ENCODE measurements around the gene SQSTM1.

The SQSTM1 gene

DNA sequence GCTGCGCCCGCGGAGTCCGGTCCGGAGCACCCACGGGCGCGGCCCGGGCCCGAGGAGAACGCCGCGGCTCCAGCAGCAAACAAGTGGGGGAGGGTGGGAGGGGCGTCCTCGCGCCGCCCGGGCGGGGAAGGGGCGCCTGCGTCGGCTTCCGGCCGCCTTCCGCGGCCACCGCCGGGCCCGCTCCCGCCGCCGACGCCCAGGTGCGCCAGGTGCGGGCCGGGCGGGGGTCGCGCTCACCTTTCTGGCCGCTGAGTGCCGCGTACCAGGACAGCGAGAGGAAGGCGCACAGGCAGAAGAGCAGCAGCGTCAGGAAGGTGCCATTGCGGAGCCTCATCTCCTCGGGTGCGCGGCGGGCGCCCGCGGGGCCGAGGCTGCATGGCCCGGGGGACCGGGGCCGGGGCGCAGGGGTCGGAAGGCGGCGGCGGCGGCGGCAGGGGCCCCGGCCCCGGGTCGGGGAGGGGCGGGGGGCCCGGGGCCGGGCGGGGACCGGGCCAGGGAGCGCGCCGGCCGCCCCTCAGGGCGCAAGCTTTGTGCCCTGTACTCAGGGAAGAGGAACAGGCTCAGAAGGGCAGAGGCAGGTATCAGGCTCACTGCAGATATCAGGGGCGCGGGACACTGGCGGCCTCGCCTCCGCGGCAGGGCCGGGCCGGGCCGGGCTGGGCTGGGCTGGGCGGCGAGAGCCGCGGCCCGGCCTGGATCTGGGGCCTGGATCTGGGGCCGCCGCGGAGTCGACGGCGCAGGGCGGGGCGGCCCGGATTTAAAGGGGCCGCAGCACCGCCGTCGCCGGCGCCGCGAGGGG is 14.3 kb upstream of the SQSTM1 start, which contains the start of gene MGAT4B:
Gene MGAT4B, minus strand, starts transcription at position 617 of the 799 bp plus-strand sequence. Its CDS starts 283 bp downstream, at position 334.
- peak; percentile 85 for DNase-seq (ENCODE audit: low spot score)

DNA sequence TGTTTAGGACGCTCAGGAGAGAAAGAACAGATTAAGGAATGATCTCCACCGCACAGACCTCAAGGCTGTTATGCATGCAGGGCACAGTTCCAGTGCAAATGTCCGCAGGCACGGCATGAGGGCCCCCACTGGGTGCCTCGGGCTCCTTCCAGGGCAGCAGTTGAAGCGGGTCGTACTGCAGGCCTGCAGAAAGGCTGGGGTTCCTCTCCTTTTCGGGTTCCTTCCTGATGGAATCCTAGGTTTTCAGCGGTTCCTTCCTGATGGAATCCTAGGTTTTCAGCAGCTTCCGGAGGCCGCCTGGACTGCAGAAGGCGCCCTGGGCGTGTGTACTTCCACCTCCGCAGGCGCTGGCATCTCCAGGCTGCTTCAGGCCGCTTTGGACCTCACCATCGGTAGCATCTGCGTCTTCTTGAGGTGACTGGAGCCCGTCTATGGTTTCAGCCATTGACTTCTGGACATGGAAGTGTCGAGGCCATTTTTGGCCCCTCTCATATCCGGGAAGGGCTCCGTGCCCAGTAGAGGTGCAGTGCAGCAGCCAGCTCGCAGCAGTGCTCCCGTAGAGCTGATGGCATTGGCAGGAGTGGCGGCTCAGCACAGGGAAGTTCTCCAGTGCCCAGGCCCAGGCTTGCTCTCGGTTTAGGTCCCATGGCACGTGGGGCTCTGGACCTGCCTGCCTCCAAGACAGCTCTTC is 8.4 kb upstream of the SQSTM1 start:
- DNase-seq (ENCODE audit: low spot score) = no peak

DNA sequence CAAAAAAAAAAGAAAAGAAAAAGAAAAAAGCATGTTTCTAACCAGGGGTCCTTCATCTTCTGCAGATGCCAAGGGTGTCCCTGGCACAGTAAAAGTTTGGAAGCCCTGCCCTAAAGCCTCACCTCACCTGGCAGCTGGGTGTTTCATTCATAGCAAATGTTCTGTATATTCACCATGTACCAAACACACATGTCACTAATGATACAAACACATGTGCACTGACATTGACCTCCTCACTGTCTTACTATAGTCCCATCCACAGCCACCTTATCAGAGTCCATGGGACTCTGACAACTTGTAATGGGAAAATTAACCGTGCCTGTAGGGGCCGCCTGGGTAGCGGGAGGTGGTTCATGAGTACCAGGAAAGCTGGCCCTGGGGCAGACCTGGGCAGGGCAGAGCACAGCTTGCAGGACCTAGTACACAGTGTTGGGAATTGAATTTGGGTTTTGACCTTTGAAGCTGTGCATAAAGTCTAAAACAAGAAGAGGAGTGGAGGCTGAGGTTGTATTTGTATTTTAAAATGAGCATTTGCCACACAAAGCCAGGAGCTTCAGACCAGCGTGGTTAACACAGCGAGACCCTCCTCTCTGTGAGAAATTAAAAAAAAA is 7.6 kb upstream of the SQSTM1 start:
- DNase-seq (ENCODE audit: low spot score) = no peak

DNA sequence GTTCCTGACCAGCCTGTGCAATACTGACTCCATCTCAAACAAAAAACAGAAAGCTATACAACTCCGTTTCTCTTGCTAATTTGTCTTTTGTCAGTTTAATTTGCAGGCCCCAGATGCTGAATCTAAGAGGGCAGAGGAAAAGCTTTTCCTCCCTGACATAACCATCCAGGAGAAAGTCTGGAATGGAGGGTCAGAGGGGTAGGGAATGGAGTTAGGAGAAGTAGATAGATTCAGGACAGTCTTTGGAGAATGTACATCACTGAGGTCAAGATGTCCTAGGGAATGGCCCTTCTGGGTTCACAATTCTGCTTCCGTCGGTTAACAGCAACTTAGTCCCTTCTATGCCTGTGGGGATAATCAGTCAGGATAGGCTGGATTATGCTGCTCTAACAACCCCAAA is 6.6 kb upstream of the SQSTM1 start:
- DNase-seq (ENCODE audit: low spot score) = no peak

DNA sequence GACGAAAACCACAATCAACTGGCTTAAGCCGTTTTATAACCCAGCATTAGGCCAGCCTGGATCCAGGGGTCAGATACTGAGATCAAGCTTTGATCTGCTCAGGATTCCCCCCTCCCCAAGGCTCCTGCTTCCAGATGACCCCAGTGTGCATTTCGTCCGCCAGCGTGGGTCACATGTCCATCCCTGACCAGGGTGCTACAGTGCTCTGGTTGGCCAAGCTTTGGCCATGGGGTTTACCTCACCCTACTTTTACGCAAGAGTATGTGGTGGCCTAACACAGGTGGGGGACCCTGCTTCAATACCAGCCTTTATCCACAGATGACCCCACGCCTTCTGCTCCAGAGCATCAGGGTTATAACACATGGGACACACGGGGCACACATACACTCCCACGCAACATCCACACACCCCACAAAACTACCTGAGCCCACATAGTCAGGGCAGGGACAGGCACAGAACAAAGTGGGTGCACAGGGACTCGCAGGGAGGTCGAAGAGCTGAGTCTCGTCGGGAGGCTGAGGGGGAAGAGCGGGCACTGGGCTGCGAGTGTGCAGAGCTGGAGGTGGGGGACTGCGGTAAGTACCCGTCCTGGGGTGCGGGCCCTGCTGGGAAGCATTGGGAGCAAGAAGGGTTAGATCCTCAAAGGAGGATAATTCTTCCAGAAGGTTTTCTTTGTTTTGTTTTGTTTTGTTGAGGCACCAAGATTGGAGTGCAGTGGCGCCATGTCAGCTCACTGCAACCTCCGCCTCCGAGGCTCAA is 5.0 kb upstream of the SQSTM1 start:
- no peak for DNase-seq (ENCODE audit: low spot score)

DNA sequence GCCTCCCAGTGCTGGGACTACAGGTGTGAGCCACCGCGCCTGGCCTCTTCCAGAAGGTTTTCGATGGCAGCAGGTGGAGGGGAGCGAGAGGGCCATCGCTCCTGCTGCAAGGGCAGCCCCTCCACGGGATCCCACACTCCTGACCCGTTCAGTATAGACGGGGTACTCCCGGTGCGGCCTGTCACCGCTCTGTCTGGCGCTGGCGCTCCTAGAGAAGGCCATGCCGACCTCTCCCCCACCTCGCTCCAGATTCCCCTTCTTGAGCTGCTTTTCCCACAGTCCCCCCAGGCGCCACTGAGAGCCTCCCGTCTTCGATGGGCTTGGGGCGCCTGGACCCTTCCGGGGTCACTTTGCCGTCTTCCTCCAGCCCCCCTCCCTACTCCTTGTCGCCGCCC is 4.3 kb upstream of the SQSTM1 start:
- DNase-seq (ENCODE audit: low spot score) = no peak

DNA sequence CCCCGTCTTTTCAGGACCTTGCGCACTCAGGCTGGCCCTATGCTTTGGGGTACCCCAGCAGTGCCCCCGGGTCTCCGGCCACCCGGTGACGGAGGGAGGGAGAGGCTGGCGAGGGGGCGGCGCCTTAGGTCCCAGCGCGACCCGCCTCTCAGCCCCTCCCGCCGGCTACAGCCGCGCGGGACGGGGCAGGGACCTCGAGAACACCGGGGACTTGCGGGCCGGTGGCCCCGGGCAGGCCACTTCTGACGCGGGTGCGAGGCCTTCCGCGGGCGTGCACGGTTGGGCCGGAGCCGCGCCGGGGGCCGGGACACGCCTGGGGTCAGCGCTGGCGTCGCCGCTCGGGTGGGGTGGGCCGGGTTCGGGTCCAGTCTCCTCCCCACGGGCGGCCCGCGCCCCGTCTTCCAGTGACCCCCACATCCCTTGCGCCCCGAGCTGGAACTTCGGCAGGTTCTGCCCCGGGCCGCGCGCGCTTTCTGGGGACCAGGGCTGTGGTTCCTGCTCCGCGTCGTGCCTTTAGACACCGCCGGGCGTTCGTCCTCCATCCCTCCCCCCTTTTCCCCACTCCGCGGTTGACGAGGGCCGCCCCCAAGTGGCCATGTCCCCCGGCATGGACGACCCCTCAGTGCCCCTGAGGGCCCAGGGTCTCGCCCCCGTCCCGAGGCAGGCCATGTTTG is 3.8 kb upstream of the SQSTM1 start:
- DNase-seq (ENCODE audit: low spot score) = no peak

DNA sequence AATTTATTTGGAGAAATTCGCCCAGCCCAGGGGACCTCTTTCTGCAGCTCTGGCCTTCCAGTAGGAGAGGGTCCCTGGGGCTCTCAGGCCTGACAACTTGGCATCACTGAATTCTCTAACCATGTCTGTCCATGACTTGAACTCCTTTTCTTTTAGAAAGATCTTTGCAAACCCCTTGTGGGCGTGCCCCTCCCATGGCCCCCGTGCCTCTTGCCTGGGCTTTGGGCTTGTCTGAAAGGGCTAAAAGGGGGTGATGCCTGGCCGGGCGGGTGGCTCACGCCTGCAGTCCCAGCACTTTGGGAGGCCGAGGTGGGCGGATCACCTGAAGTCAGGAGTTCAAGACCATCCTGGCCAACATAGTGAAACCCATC is 3.2 kb upstream of the SQSTM1 start:
- no peak for DNase-seq (ENCODE audit: low spot score)

DNA sequence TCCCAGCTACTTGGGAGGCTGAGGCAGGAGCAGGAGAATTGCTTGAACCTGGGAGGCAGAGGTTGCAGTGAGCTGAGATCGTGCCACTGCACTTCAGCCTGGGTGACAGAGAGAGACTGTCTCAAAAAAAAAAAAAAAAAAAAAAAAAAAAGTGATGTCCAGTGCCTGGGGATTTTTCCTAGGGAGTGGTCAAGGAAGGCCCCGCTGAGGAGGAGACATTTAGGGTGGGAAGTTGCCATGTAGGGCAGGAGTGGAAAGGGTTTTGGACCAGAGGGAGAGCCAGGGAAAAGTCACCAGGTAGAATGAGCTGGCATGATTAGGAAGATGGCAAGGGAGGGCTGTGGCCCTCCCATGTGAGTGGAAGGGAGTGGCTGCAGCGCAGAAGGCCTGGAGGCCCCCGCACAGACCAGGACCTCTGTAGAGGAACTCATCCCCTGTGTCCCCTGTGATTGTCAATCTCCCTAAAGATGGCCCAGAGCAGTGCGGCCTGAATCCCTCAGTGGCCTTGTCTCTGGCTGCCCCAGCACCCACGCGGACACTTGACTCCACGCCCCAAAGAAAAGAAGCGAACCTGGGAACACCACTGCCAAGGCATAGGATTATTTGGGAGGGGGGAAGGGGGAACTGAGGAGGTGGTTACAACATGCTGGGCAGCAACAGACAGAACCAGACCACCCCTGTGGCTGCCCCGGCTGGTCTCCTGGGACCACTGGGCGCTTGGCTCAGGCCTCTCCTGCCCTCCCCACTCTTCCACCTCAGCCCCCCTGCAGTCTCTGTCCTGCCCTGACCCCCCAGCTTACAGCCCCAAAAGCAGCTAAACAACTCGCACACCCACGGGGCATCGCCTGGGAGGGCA is 2.6 kb upstream of the SQSTM1 start:
- DNase-seq (ENCODE audit: low spot score) = no peak

DNA sequence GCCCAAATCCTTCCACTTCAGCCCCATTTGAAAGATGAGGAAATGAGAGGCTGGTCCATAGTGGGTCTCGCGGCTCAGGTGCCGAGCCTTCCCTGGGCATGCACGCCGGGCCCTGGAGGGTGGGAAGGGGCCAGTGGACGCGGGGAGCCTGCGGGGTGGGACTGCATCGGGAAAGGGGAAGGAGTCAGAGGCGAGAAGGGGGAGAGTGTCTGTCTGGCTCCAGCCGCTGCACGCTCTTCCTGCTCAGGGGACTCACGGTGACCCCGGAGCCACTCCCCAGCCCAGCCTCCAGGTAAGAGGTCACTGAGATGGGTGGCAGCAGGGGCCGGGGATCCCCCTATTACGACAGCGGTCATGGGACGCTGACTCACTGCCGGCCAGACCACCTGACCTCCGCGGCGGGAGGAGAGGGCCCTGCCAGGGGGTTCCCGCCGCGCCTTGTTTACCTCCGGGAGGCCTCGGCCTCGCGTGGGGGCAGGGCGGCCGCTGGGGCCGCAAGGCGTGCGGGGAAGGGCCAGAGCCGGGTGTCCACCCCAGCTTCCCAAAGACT is 1.9 kb upstream of the SQSTM1 start:
- DNase-seq (ENCODE audit: low spot score) = peak; percentile 97

DNA sequence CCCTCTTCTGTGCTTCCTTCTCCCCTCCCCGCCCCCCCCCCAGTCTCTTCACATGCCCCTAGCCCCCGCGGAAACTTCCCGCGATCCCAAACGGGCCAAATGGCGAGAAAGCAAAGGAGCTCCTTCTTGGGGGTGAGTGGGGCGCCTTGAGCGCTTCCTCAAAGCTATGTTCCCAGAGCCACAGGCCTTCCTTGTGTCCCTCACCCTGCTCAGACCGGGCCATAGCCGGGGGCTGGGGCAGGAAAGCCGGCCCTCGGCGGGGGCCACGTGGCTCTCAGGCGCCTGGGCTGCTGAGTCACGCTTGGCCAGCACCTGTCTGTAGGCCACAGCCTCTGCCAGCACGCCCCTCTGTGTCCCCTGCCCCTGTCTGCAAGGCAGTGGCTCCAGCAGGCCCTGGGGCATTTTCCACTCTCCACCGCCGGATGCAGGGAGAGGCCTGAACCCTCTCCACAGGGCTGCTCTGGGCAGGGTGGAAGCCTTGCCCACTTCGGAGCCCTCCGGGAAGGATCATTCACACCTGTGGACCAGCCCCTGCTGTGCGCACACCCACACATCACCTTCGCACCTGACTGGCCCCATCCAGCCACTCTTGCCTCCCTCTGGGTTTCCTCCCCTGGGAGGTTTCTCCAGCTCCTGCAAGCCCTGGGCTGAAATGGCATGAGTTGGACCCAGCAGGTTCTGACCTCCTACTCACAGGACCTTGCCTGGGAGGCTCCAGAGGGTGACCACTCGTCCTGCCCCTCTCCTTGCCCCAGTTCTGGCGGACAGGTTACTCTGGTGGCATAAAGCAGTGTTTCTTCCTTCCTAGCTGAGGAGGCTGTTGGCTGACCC is 1.2 kb upstream of the SQSTM1 start:
- peak; percentile 80 for DNase-seq (ENCODE audit: low spot score)

DNA sequence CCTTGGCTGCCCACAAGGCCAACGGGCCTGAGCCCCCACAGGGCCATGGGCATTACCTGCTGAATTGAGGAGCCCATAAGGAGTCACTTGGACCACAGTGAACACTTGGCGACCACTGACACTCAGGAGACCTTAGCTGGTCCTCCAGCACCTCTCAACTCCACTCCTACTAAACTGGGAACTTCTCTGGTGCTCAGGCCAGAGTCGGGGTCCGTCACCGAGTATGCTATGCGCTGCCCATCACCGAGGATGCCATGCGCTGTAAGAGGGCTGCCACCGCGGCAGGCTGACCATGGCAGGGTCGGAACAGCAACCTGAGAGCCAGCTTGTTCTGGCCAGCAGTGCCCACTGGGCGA is 600 bp upstream of the SQSTM1 start:
- no peak for DNase-seq (ENCODE audit: low spot score)

DNA sequence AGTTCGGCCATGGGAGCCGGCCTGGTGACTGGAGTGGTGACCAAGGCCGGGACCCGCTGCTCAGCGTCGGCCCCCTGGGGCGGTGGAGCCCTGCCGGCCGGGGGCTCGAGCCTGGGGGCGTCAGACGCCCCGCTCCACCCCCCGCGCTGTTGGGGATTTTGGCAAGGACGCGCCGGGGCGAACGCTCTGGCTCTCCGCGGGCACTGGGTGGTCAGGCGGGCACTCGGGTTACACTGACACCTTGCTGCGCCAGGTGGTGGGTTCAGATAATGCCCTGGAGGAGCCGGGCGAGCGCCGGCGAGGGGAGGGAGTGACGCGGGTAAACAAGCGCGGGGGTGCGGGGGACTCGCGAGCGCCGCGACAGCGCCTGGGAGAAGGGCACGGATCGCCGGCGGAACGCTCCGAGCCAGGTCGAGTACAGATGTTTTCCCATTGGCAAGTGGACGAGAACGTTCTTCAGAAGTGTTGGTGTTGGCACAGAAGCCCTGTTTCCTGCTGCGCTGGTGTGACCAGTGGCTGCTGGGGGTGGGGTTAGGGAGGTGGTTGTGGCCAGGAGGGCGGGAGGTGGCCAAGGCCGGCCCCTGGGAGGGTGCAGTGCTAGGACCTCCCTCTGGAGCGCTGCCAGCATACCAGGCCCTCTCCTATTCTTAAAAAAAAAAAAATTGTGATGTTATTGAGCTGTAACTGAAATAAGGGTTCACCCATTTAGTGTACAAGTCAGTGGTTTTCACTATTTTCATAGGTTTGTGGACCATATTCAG is 773 bp downstream of the SQSTM1 start:
- peak; percentile 96 for DNase-seq (ENCODE audit: low spot score)

DNA sequence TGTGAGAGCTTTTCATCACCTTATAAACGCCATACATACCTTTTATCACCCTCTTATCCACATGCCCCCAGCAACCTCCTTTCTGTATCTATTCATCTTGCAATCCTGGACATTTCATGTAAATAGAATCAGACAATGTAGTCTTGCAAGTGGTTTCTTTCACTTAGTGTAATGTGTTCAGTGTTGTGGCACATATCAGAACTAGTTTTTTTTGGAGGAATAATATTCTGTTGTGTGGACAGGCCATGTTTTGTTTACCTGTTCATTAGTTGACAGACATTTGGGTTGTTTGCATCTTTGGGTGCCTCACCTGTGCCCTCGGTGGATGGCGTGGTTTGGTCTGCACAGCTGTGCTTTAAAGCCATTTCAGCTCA is 1.3 kb downstream of the SQSTM1 start:
- no peak for DNase-seq (ENCODE audit: low spot score)

DNA sequence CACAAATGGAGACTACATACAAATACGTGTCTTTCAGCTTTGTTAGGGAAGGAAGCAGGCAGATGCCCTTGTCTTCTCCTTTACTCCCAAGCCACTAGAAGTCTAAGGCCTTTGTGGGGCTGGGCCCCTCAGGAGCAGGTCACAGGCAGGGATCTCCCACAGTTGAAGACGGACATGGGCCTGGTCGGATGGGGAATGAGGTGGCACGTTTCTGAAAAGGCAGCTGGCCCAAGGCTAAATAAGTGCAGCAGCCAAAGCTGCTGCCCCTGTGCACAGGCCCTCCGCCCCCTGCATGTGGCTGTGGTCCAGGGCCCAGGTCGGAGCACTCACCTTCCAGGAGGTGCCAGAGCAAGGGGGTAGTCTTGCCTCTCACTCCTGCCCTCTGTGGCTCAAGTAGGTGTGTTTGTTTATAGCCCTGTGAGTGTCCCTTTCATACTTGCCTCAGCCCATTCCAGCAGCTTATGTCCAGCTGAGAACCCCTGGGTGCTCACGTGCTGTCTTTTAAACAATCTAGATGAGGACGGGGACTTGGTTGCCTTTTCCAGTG is 1.8 kb downstream of the SQSTM1 start:
- no peak for DNase-seq (ENCODE audit: low spot score)

DNA sequence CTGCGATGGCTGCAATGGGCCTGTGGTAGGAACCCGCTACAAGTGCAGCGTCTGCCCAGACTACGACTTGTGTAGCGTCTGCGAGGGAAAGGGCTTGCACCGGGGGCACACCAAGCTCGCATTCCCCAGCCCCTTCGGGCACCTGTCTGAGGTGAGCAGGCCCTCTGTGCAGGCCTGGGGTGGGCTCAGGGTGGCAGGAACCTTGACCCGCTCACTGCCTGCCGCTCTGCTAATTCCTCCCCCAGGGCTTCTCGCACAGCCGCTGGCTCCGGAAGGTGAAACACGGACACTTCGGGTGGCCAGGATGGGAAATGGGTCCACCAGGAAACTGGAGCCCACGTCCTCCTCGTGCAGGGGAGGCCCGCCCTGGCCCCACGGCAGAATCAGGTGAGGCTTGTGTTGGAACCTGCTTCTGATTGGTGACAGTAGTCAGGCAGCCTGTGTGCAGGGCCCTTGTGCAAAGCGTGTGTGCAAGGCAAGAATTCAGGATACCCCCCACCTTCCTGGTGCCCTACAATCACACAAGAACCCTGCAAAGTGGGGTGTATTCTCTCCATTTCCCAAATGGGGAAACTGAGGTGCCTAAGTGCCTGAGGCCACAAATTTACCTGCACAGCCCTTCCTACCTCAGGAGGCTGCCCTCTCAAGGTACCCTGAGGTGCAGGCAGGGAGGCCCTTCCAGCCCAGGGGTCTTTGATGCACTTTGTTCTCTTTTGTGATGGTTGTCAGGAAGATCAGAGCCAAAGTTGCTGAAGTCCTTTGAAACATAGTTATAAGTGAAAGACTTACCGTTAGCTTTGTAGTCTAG is 3.4 kb downstream of the SQSTM1 start:
- no peak for DNase-seq (ENCODE audit: low spot score)

DNA sequence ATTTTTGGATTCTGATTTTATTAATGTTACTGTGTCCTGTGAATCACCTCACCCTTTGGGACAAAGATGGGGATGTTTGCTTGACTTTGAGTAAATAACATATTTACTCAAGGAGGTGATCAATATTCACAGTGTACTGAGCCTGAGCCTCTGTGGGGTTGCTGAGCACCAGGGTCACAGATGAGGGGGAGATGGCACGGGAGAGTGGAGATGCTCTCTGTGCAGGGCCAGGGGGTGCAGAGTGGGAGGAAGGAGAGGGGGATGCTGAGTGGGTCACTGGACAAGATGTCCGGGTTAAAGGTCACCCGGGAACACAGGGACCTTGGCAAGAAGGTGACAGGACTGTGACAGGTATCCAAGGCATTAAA is 4.0 kb downstream of the SQSTM1 start:
- no peak for DNase-seq (ENCODE audit: low spot score)

DNA sequence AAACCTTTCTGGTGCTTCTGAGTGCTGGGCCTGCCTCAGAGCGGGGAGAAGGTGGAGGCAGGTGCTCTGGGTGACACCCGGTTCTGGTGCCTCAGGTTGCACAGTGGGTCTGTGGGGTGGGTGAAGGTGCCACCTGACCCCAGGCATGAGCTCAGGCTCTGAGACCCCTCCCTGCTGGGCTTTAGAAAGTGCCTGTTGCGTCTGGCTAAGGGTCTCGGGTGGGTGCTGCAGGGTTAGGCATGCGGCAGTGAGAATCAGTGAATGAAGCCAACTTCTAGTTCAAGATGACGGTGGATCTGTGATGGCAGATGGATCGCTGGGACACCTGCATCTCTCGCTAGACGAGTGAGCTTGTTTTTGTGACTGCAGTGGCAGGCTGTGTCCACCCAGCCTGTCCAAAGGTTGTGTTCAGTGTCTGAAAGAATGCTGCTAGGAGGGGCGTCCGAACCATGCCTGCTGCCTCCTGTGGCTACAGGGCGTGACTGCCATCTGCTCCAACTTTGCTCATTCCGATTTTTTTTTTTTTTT is 5.0 kb downstream of the SQSTM1 start:
- DNase-seq (ENCODE audit: low spot score) = peak; percentile 70
